GM12892 (cell line): ENCODE results near the gene RABGAP1.

Source experiments
- DNase-seq: peaks from one replicate; pipeline ENCODE4 v3.0.0; 2011; ENCODE audit not compliant: insufficient read length
- FAIRE-seq: peaks from 2 replicates; lab custom pipeline; 2011; peaks lifted over from hg19 to GRCh38; lab: Jason Lieb, UNC
- POLR2A ChIP-seq: IDR thresholded peaks from 2 replicates; pipeline ENCODE4 v1.6.1; 2011; ENCODE audit warnings: low read depth, low read length, control low read depth
- POLR2AphosphoS5 ChIP-seq: IDR thresholded peaks from 2 replicates; pipeline ENCODE4 v1.6.1; 2011; ENCODE audit warnings: low read depth, low read length, control low read depth
- TAF1 ChIP-seq: IDR thresholded peaks from 2 replicates; pipeline ENCODE4 v1.6.1; 2011; ENCODE audit warnings: low read depth, mild to moderate bottlenecking, control low read depth, low read length, borderline replicate concordance

Gene RABGAP1

DNA sequence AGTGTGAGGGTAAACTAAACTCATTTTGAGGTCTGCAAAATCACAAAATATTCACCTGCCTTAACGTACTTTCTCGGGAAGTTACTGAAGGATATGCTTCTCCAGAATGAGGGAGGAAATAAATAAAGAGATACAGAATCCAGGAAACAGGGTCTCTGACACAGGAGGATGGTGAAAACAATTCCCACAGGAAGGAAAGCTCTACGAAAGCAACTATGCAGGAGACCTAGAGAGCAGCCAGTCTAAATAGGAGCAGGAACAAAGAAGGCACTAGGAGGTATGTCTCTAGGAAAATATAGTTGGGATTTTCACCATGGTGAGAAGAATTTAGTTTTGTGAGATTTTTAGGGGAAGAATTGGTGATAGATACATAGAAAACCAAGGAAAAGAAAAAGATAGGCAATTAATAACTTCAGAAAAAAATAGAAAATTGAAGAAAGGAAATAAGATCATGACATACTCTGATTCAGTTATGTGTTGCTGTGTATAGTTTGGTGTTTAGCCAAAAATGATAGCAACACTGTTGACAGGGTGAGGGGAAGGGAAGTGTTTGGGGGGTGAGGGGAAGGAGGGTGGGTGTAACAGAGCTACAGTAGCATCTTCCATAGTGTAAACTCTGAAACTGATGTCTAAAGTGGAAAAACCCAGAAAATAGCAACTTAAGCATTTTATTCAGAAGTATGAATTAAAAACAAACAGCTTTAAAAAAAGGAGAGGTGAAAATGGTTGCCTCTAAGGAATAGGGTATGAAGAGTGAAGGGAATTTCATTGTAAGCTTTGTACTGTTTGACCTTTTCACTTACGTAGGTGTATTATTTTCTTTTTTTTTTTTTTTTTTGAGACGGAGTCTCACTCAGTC is 102.5 kb downstream of the RABGAP1 start:
- FAIRE-seq (no peak), DNase-seq (no peak)
- no peak for TF ChIP-seq POLR2AphosphoS5
- TF ChIP-seq TAF1: no peak
- TF ChIP-seq POLR2A: no peak

DNA sequence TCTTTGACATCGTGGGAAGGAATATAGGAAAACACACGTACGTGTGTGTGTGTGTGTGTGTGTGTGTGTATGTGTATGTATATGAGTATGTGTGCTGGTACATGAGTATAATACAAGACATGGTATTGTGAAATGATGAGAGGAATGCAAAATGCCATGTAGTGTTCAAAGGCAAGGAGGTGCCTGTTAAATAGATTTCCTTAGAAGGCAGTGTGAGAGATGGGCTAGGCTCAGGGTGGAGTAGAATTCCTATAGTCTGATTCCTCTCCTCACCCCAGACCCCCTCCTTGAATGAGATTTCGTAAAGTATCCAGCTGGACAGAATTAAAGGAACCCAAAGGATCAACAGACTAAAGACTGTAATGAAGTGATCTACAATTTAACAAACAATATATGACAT is 103.8 kb downstream of the RABGAP1 start:
- DNase-seq (no peak), FAIRE-seq (peak; percentile 24)
- TF ChIP-seq POLR2A: no peak
- no peak for TF ChIP-seq TAF1
- TF ChIP-seq POLR2AphosphoS5: no peak

- DNase-seq: no peak
- TF ChIP-seq POLR2AphosphoS5 (no peak), TAF1 (no peak)
- peak; percentile 53 for FAIRE-seq
Measured at GRCh38 chr9:123046406-123047195, 105.8 kb downstream of the RABGAP1 start.

DNA sequence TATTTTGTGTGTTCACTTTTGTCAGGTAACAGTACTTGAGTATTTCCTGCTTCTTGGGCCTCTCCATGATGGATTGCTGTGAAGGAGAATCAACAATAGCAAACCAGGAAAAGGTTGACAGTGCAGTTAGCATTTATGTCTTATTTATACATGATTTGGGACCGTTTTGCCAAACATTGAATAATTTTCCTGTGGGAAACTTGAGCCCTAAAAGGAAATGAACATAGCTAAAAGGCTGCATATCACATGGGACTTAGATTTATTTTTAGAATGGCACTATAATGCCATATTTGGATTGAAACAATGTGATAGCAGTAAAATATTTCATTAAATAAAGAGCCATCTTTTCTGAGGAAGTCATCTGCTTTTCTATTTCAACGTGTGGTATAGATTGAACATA is 107.9 kb downstream of the RABGAP1 start:
- FAIRE-seq: peak; percentile 66
- TF ChIP-seq POLR2A: no peak
- no peak for TF ChIP-seq POLR2AphosphoS5
- no peak for TF ChIP-seq TAF1
- DNase-seq: no peak

DNA sequence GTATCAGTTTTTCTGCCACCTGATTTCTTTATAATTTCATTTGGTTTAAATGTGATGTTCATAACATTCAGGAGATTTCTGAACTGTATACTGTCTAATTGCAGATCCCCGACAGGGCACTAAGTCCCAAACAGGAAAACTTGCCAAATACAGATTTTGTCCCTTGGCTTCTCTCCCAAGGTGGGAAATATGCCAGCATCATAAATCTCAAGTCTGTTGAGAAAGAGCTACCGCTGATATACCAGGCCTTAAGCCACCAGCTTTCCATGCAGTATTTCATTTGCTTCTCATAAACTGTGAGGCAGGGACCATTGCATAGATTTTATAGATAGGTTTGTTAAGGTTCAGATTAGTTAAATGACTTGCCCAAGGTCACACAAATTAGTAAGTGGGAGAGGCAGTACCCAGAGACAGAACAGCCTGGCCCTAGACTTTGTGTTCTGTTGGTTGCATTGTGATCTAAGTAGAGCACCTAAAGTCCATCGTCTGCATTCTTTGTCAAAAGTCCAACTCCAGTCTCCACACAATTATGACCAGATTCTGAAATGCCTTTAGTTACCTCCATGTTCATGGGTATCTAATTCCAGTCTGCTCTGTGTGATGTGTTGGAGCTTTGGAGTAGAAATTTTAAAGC is 108.9 kb downstream of the RABGAP1 start:
- FAIRE-seq (no peak), DNase-seq (no peak)
- TF ChIP-seq POLR2AphosphoS5: no peak
- TF ChIP-seq POLR2A: no peak
- no peak for TF ChIP-seq TAF1

GRCh38 chr9:123053046-123053445 is 112.2 kb downstream of the RABGAP1 start:
- TF ChIP-seq POLR2AphosphoS5: no peak
- no peak for TF ChIP-seq POLR2A
- TF ChIP-seq TAF1: no peak
- FAIRE-seq: no peak

DNA sequence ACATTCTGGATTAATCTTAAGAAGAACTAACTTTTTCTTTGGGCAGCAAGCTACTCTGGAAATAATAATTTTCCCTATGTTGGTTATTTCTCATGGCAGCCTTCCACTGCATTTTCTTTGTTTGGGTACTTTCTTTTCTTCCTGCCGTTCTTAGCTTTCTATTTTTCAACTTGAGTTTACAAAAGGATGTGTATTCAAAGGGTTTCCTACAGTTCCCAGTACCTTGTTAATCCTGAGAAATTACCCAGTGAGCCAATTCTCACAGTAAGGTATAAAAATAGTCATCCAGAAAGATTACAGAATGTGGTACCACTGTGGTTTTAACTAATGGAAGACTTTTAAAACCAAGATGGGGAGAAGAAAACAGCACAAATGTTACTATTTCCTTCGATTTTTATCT is 112.9 kb downstream of the RABGAP1 start:
- TF ChIP-seq POLR2AphosphoS5: no peak
- TF ChIP-seq POLR2A: no peak
- TF ChIP-seq TAF1: no peak
- DNase-seq (no peak), FAIRE-seq (peak; percentile 24)

More at GRCh38 chr9:123053046-123053445, 112.2 kb downstream of the RABGAP1 start:
- no peak for DNase-seq

DNA sequence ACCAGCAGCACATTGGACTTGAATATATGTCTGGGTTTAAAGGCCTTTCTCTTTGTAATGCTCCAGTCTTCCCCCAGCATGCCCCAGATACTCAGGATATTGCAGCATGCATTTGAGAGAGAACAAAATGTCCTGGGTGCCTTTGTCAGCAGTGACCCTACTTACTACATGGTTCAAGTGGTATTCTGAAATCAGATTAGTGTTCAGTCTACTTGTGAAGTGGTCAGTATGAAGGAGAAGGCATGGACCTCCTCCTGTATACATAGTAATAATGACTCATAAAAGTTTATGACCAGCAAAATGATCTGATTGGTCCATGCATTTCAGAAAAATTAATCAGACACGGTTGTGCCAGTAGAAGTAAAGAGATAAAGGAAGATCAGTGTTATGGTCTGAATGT is 118.0 kb downstream of the RABGAP1 start:
- FAIRE-seq (no peak), DNase-seq (no peak)
- no peak for TF ChIP-seq POLR2A
- TF ChIP-seq TAF1: no peak
- TF ChIP-seq POLR2AphosphoS5: no peak

DNA sequence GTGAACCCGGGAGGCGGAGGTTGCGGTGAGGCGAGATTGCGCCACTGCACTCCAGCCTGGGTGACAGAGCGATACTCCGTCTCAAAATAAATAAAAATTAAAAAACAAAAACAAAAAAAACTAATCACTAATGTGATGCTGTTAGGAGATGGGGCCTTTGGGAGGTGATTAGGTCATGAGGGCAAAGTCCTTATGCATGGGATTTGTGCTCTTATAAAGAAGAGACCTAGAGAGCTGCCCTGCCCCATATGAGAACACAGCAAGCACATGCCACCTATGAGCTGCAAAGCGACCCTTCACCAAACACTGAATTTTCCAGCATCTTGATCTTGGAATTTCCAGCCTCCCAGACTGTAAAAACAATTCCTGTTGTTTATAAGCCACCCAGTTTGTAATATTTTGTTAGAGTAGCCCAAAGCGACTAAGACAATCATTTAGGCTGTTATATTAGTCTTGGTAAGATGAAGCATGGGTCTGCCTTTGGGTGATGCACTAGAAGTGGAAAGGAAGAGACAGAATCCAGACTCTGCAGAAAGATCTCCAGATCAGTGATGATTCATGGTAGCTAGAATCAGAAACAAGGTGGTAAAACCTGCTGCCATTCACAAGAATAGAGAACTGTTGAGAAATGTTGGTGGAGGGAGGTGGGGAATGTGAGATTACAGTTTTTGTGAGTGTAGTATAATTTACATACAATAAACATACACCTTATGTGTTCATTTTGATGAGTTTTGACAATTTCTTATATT is 118.8 kb downstream of the RABGAP1 start:
- no peak for FAIRE-seq

GRCh38 chr9:123061216-123061615 is 120.4 kb downstream of the RABGAP1 start:
- no peak for DNase-seq
- TF ChIP-seq POLR2AphosphoS5: no peak
- no peak for TF ChIP-seq TAF1
- TF ChIP-seq POLR2A: no peak
- FAIRE-seq: no peak

More for the DNA sequence above, 118.8 kb downstream of the RABGAP1 start:
- TF ChIP-seq TAF1 (no peak), POLR2AphosphoS5 (no peak), POLR2A (no peak)
- no peak for DNase-seq
